ENCODE data around the gene DRAP1. TPM values are rescaled to one million over a fixed set of nuclear protein-coding genes. Genes with fewer than 3 reads are reported as not detected.

The DRAP1 gene
- total RNA-seq, result 100 to 1,000 TPM in 2 of 4 donors, 10 to 100 TPM in 2; 64.5 to 134 (median 93.3) TPM

DNA sequence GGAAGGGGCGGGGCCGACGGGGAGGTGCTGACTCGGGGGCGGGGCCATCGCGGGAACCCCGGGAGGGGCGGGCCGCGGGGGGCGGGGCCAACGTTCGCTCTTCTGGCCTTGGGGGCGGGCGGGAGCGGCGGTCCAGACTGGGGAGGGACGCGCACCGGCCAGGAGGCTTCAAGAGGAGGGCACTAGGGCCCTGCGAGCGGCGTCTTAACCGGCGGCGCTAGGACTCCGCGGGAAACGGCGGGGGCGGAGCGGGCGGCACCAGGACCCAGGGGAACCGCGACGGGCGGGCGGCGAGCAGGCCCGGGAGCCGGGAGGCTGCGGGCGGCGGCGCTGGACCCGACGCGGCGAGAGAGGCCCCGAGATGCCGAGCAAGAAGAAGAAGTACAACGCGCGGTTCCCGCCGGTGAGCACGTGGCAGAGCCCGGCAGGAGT is at the start of gene DRAP1:
Gene DRAP1 (plus strand): TSS at position 286 of the 432 bp plus-strand sequence. CDS start 76 bp downstream, at position 362.
- Histone ChIP-seq H3K27ac (peak within 1 kb of the TSS; percentile 84 to 98 (median 96)), H3K36me3 (peaks cover 0 to 28% (median 4%) of the 10 kb centered on the region in 3 donors), H3K27me3 (no peaks in the 10 kb centered on the region), H3K4me3 (peak within 1 kb of the TSS; percentile 76 to 99 (median 88)), H3K4me1 (peaks cover 4 to 56% (median 42%) of the 10 kb centered on the region in 4 donors), H3K9me3 (no peaks in the 10 kb centered on the region)
- WGBS, 2 donors, result 0% methylated on average over 29 to 40 of the region's 59 CpGs
- DNase-seq (ENCODE audit: low spot score in 2 of 2), result peak; percentile 94 to 98
- TF ChIP-seq CTCF (IDR thresholded peaks at IDR 0.05), result peak in 1 of 5 experiments; percentile 66
- TF ChIP-seq EP300 (IDR thresholded peaks at IDR 0.05), result peak; percentile 43 to 86
- TF ChIP-seq POLR2A (IDR thresholded peaks at IDR 0.05), result peak in 1 of 2 donors; percentile 55

GRCh38 chr11:65869643-65870306 is 49.5 kb upstream of the DRAP1 start:
- Histone ChIP-seq H3K4me1 (peaks cover 0 to 46% (median 12%) of the 10 kb centered on the region in 4 donors), H3K27me3 (no peaks in the 10 kb centered on the region), H3K9me3 (no peaks in the 10 kb centered on the region), H3K36me3 (peaks cover 0 to 61% (median 12%) of the 10 kb centered on the region in 3 donors), H3K4me3 (no peak overlapping the region), H3K27ac (peak overlapping the region in 1 of 4 donors; percentile 9)
- 74 to 81% methylated on average over 22 to 24 of the region's 24 CpGs for WGBS, 2 donors
- DNase-seq (ENCODE audit: low spot score in 2 of 2), result no peak
- TF ChIP-seq POLR2A (IDR thresholded peaks at IDR 0.05), result no peak
- no peak for TF ChIP-seq EP300 (IDR thresholded peaks at IDR 0.05)
- no peak for TF ChIP-seq CTCF (IDR thresholded peaks at IDR 0.05)

DNA sequence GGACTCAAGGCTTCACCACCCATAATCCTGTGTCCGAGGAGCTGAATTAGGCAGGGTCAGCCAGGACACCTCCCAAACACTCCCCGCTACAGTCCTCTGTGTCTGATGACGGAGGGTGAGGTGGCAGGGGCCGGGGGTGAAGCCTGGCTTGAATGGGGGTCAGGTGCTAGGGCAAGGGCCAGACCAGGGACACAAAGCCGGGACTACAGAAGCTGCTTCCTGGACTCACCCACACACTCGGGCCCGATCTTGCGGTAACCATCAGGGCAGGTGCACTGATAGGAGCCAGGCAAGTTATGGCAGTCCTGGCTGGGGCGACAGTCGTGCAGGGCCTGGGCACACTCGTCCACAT is 48.9 kb upstream of the DRAP1 start:
- peak overlapping the region in 1 of 4 donors; percentile 95 for H3K27ac ChIP-seq
- no peak overlapping the region for H3K4me3 ChIP-seq
- DNase-seq (ENCODE audit: low spot score in 2 of 2), result no peak
- WGBS, 2 donors, result 52 to 70% methylated on average over 5 to 10 of the region's 11 CpGs
- peaks cover 0 to 56% (median 9%) of the 10 kb centered on the region in 3 donors for H3K36me3 ChIP-seq
- peaks cover 0 to 46% (median 12%) of the 10 kb centered on the region in 4 donors for H3K4me1 ChIP-seq
- TF ChIP-seq CTCF (IDR thresholded peaks at IDR 0.05), result no peak
- TF ChIP-seq POLR2A (IDR thresholded peaks at IDR 0.05), result no peak
- TF ChIP-seq EP300 (IDR thresholded peaks at IDR 0.05), result no peak
- H3K9me3 ChIP-seq, result no peaks in the 10 kb centered on the region
- no peaks in the 10 kb centered on the region for H3K27me3 ChIP-seq

- H3K36me3 ChIP-seq, result peaks cover 0 to 49% (median 2%) of the 10 kb centered on the region in 3 donors
- DNase-seq (ENCODE audit: low spot score in 2 of 2), result no peak
- TF ChIP-seq CTCF (IDR thresholded peaks at IDR 0.05) (no peak), EP300 (IDR thresholded peaks at IDR 0.05) (no peak), POLR2A (IDR thresholded peaks at IDR 0.05) (no peak)
- H3K4me1 ChIP-seq, result peaks cover 0 to 46% (median 12%) of the 10 kb centered on the region in 4 donors
- H3K27me3 ChIP-seq, result no peaks in the 10 kb centered on the region
- H3K4me3 ChIP-seq, result peak overlapping the region in 1 of 4 donors; percentile 69
- H3K27ac ChIP-seq, result peak overlapping the region in 3 of 4 donors; percentile 88 to 95 (median 95)
- WGBS, 2 donors, result 65 to 69% methylated on average over 17 to 20 of the region's 24 CpGs
- H3K9me3 ChIP-seq, result no peaks in the 10 kb centered on the region
Observed at GRCh38 chr11:65870706-65871681, 48.2 kb upstream of the DRAP1 start.
